ENCODE results near the gene UBTFL1. TPM values are rescaled to one million over a fixed set of nuclear protein-coding genes. Genes with fewer than 3 reads are reported as not detected.
"Not testable (repeated sequence)": the region's sequence is repeated elsewhere in the genome, so short reads cannot be mapped to it uniquely, and the experiment has no call there.

The UBTFL1 gene
- total and polyA plus RNA-seq, 2 of the 8 experiments (the other 6 are each of a cell fraction or from before 2014, with no cell fraction given): not detected

DNA sequence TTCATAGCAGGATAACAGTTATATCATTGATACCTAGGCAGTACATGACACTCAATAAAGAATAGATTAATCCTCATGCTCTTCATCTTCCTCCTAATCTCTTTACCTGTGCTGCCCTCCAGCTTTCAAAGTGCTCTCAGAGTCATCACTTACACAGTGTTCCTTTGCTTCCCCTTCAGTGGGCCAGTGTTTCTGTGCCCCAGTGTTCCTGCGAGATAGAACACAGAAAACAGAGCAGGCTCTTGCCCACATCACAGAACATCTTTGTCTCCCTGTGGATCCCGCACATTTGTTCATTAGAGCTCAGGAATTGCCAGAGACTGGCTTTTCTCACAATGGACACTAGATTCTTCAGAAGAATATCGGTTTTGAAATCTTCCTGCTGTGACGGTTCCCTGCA lies 12.5 kb downstream of the UBTFL1 start:
- peak overlapping the region; percentile 85 for H2AFZ ChIP-seq (ENCODE audit: low read length)
- H4K20me1 ChIP-seq (replicated peaks in 1 of 2; ENCODE audit: control insufficient read depth in 1 of 2, insufficient read depth in 2 of 2, low read length in 2 of 2); H3K79me2 ChIP-seq (ENCODE audit: control insufficient read depth in 1 of 2, insufficient read depth in 2 of 2, low read length in 2 of 2); H3K4me3 ChIP-seq (ENCODE audit: extremely low read depth in 1 of 4, insufficient read depth in 2 of 4, low read depth in 3 of 4, low read length in 4 of 4); H3K56ac ChIP-seq (replicated peaks; ENCODE audit: insufficient read length, low read depth, low read length); H3K23ac ChIP-seq (ENCODE audit: insufficient read length); H3K27ac ChIP-seq (ENCODE audit: low read depth, low read length); H2AK5ac ChIP-seq (ENCODE audit: low read depth, low read length); H3K4me2 ChIP-seq (ENCODE audit: insufficient read depth in 1 of 2, low read depth in 2 of 2, low read length in 2 of 2); H3K4ac ChIP-seq (replicated peaks; ENCODE audit: insufficient read length, low read depth, low read length); H2BK15ac ChIP-seq (ENCODE audit: low read length); H2BK20ac ChIP-seq (ENCODE audit: low read length); H3K79me1 ChIP-seq (ENCODE audit: low read depth, low read length); H3K14ac ChIP-seq (ENCODE audit: insufficient read length); H2BK5ac ChIP-seq (ENCODE audit: low read depth, low read length); H4K5ac ChIP-seq (ENCODE audit: insufficient read length, low read depth, low read length); H3K18ac ChIP-seq (ENCODE audit: extremely low read depth, low read length); H4K8ac ChIP-seq (ENCODE audit: extremely low read depth, insufficient read depth, low read length); POLR2A ChIA-PET (ENCODE audit: partially characterized antibody); H3K27me3 ChIP-seq (replicated peaks in 1 of 4; ENCODE audit: control insufficient read depth in 3 of 4, extremely low read depth in 1 of 4, insufficient read depth in 3 of 4, low read length in 3 of 4); H3K4me1 ChIP-seq (replicated peaks in 1 of 4; ENCODE audit: control insufficient read depth in 3 of 4, insufficient read depth in 4 of 4, low read length in 3 of 4); H4K91ac ChIP-seq (replicated peaks; ENCODE audit: insufficient read length, low read length); H2BK120ac ChIP-seq (replicated peaks; ENCODE audit: low read depth, low read length); H3K36me3 ChIP-seq (ENCODE audit: control insufficient read depth in 2 of 4, insufficient read depth in 4 of 4, low read length in 3 of 4); H2BK12ac ChIP-seq (ENCODE audit: low read depth, low read length); DNase-seq (ENCODE audit: low read depth in 1 of 2, low spot score in 2 of 2); H3K9ac ChIP-seq (replicated peaks in 1 of 4; ENCODE audit: extremely low read depth in 1 of 4, low read depth in 3 of 4, low read length in 3 of 4); FAIRE-seq; H3K23me2 ChIP-seq (ENCODE audit: low read depth, low read length); H3K9me3 ChIP-seq (ENCODE audit: insufficient read depth in 2 of 2, low read depth in 1 of 2, low read length in 1 of 2): not testable (repeated sequence)
- CTCF ChIA-PET (ENCODE audit: partially characterized antibody): interaction anchor here (1.1 kb wide), 1 partner anchor 421 kb away, joined by 3 read pairs; no protein-coding TSS in a partner anchor
- WGBS, 2 experiments (ENCODE audit: extremely low coverage in 1 of 2, insufficient coverage in 1 of 2, insufficient read length in 1 of 2, insufficient replicate concordance in 2 of 2, low coverage in 1 of 2, low lambda C conversion rate in 2 of 2, missing lambda C conversion rate in 1 of 2): 86% methylated on average over 4 of the region's 4 CpGs; no CpG with 5 or more reads in 1 of the 2 experiments
